HG03139 (cell line): Measurements from ENCODE around the gene NPIPA7.
"Not testable (repeated sequence)": the region's sequence is repeated elsewhere in the genome, so short reads cannot be mapped to it uniquely, and the experiment has no call there.

Experiments
- ATAC-seq: cut with Tn5 transposase; IDR thresholded peaks from one replicate; pipeline ENCODE4 v1.9.1; 2021; ENCODE audit not compliant: unreplicated experiment

Gene NPIPA7

DNA sequence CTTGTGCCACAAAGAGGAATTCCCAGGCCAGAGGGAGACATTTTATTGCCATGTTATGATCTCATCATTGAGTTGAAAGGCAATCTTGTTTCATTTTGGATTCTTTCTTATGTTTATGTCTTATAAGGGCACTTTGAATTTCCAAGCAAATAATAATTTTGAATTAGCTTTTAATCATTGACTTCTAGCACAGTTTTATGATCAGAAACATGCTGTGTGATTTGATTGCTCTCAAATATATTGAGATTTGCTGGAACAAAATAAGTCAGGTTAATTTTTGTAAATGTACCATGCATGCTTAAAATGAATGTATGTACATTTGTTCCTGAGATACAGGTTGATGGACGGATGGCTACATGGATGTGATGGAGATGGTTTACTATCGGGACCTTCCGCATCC lies at the start of gene NPIPA7:
Gene NPIPA7, plus strand, starts transcription at position 301 of the 400 bp plus-strand sequence. CDS start 105 bp downstream, outside the sequence.
- ATAC-seq: not testable (repeated sequence)

- ATAC-seq: not testable (repeated sequence)
Measured at GRCh38 chr16:16331466-16331865, 47.5 kb upstream of the NPIPA7 start.

DNA sequence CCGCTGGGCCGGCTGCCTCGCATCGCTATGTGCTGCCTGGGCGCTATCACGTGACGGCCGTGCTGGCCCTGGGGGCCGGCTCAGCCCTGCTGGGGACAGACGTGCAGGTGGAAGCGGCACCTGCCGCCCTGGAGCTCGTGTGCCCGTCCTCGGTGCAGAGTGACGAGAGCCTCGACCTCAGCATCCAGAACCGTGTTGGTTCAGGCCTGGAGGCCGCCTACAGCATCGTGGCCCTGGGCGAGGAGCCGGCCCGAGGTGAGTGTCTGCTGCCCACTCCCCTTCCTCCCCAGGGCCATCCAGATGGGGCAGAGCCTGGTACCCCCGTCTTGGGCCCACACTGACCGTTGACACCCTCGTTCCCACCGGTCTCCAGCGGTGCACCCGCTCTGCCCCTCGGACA lies 21.4 kb upstream of the NPIPA7 start:
- ATAC-seq: not testable (repeated sequence)

GRCh38 chr16:16358539-16359240 lies 20.2 kb upstream of the NPIPA7 start:
- not testable (repeated sequence) for ATAC-seq

GRCh38 chr16:16363595-16363994 lies 15.3 kb upstream of the NPIPA7 start:
- not testable (repeated sequence) for ATAC-seq

DNA sequence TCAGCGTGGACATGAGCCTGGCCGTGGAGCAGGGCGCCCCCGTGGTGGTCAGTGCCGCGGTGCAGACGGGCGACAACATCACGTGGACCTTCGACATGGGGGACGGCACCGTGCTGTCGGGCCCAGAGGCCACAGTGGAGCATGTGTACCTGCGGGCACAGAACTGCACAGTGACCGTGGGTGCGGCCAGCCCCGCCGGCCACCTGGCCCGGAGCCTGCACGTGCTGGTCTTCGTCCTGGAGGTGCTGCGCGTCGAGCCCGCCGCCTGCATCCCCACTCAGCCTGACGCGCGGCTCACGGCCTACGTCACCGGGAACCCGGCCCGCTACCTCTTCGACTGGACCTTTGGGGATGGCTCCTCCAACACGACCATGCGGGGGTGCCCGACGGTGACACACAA lies 14.8 kb upstream of the NPIPA7 start:
- not testable (repeated sequence) for ATAC-seq

DNA sequence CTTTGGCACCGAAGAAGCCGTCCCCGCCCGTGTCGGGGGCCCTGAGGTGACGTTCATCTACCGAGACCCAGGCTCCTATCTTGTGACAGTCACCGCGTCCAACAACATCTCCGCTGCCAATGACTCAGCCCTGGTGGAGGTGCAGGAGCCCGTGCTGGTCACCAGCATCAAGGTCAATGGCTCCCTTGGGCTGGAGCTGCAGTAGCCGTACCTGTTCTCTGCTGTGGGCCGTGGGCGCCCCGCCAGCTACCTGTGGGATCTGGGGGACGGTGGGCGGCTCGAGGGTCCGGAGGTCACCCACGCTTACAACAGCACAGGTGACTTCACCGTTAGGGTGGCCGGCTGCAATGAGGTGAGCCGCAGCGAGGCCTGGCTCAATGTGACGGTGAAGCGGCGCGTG lies 14.2 kb upstream of the NPIPA7 start:
- ATAC-seq: not testable (repeated sequence)

- ATAC-seq: not testable (repeated sequence)
Measured at GRCh38 chr16:16365319-16365718, 13.6 kb upstream of the NPIPA7 start.

DNA sequence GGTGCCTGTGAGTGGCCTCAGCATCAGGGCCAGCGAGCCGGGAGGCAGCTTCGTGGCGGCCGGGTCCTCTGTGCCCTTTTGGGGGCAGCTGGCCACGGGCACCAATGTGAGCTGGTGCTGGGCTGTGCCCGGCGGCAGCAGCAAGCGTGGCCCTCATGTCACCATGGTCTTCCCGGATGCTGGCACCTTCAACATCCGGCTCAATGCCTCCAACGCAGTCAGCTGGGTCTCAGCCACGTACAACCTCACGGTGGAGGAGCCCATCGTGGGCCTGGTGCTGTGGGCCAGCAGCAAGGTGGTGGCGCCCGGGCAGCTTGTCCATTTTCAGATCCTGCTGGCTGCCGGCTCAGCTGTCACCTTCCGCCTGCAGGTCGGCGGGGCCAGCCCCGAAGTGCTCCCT lies 13.1 kb upstream of the NPIPA7 start:
- ATAC-seq: not testable (repeated sequence)

GRCh38 chr16:16366552-16367284 lies 12.2 kb upstream of the NPIPA7 start:
- not testable (repeated sequence) for ATAC-seq

- ATAC-seq: not testable (repeated sequence)
Measured at GRCh38 chr16:16367285-16367628, 11.7 kb upstream of the NPIPA7 start.

GRCh38 chr16:16369081-16369856 lies 9.7 kb upstream of the NPIPA7 start:
- ATAC-seq: not testable (repeated sequence)

- not testable (repeated sequence) for ATAC-seq
Measured at GRCh38 chr16:16371136-16371735, 7.7 kb upstream of the NPIPA7 start.

- ATAC-seq: not testable (repeated sequence)
Measured at GRCh38 chr16:16374192-16374591, 4.7 kb upstream of the NPIPA7 start.

DNA sequence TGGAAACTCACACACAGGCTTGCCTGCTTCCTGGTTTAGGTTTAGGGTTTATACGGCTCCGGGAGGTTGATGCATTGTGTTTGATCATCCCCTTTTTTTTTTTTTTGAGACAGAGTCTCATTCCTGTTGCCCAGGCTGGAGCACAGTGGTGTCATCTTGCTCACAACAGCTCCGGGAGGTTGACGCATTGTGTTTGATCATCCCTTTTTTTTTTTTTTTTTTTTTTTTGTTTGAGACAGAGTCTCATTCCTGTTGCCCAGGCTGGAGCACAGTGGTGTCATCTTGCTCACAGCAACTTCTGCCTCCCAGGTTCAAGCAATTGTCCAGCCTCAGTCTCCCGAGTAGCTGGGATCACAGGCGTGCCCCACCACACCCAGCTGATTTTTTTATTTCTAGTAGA lies 20.7 kb downstream of the NPIPA7 start:
- not testable (repeated sequence) for ATAC-seq

DNA sequence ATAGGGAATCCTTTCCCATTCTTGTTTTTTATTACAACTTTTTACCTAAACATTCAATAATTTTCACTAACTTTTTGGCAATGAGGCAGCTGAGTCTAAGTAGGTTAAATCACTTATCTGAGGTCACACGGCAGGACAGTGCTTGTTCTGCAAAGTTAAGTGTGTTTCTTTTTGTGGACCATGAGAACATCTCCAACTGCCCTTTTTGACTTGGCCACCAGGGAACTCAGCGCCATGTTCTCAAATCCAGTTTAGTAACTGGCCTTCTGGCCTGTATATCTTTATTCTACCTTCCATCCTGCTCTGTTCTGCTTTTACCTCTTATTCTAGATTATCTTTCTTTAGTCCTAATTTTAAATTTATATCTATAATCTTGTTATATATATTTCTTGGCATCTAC lies 23.4 kb downstream of the NPIPA7 start:
- ATAC-seq: not testable (repeated sequence)

- not testable (repeated sequence) for ATAC-seq
Measured at GRCh38 chr16:16404283-16404682, 25.3 kb downstream of the NPIPA7 start.

DNA sequence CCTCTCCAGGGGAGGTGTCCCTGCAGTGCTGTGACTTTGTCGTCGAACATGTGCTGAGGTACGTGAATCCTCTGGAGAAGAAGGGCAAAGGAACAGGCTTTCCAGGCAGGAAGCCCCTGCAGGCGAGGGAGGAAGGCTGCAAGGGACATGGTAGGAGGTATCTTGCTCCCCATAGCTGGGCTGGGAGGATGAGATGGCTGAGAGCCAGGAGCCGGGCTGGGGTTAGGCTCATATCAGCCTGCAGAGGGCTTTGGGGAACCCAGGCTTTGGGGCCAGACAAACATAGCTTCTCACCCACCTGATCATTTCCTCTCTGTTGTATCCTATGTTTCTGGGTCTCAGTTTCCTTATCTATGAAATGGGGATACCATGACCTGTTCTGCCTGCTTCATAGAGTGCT lies 26.5 kb downstream of the NPIPA7 start:
- ATAC-seq: not testable (repeated sequence)

GRCh38 chr16:16408430-16408829 lies 29.5 kb downstream of the NPIPA7 start:
- ATAC-seq: not testable (repeated sequence)

GRCh38 chr16:16413773-16414172 lies 34.8 kb downstream of the NPIPA7 start:
- ATAC-seq: not testable (repeated sequence)

- not testable (repeated sequence) for ATAC-seq
Measured at GRCh38 chr16:16417071-16417470, 38.1 kb downstream of the NPIPA7 start.
